HG03460 (cell line): ENCODE results near the gene TTC28.
"Not testable (repeated sequence)": the region's sequence is repeated elsewhere in the genome, so short reads cannot be mapped to it uniquely, and the experiment has no call there.

Experiments
- ATAC-seq: cut with Tn5 transposase; IDR thresholded peaks from one replicate; pipeline ENCODE4 v1.9.1; 2021; ENCODE audit not compliant: unreplicated experiment

Gene TTC28

GRCh38 chr22:28679611-28680287 is at the start of gene TTC28:
Gene TTC28, minus strand, starts transcription at chr22:28679840. Its CDS starts 117 bp downstream, at chr22:28679723.
- not testable (repeated sequence) for ATAC-seq

DNA sequence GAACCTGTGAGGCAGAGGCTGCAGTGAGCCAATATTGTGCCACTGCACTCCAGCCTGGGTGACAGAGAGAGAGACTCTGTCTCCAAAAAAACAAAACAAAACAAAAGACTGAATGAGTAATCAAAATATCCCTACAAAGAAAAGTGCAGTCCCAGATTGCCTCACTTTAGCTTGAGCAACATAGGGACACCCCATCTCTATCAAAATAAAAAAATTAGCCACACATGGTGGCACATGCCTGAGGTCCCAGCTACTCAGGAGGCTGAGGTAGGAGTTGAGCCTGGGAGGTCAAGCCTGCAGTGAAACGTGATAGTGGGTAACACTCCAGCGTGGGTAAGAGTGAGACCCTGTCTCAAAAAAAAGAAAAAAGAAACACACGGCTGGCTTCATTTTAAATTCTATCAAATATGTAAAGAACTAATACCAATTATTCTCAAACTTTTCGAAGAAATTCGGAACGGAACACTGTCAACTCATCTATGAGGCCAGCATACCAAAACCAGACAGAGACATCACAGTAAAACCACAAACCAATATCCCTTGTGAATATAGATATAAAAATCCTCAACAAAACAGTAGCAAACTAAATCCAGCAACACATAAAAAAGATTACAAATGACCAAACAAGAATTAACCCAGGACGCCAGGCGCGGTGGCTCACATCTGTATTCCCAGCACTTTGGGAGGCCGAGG is 49.1 kb upstream of the TTC28 start:
- ATAC-seq = no peak

DNA sequence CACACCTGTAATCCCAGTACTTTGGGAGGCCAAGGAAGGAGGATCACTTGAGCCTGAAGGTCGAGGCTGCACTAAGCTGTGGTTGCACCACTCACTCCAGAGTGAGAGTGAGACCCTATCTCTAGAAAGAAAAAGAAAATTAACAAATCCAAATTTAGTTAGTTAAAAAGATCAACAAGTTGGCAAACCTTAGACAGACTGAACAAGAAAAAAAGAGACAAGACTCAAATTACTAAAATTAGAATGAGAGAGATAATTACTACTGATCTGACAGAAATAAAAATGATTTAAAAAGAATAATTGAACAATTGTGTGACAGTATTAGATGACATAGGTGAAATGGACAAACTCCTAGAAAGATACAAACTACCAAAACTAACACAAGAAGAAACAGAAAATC is 48.4 kb upstream of the TTC28 start:
- ATAC-seq = no peak

- ATAC-seq = no peak
These were observed 38.4 kb upstream of the TTC28 start for GRCh38 chr22:28718044-28718443.

- ATAC-seq = no peak
These were observed 37.0 kb upstream of the TTC28 start for GRCh38 chr22:28716686-28717085.

GRCh38 chr22:28715611-28716010 is 36.0 kb upstream of the TTC28 start:
- ATAC-seq = no peak

GRCh38 chr22:28714043-28714628 is 34.5 kb upstream of the TTC28 start:
- no peak for ATAC-seq

DNA sequence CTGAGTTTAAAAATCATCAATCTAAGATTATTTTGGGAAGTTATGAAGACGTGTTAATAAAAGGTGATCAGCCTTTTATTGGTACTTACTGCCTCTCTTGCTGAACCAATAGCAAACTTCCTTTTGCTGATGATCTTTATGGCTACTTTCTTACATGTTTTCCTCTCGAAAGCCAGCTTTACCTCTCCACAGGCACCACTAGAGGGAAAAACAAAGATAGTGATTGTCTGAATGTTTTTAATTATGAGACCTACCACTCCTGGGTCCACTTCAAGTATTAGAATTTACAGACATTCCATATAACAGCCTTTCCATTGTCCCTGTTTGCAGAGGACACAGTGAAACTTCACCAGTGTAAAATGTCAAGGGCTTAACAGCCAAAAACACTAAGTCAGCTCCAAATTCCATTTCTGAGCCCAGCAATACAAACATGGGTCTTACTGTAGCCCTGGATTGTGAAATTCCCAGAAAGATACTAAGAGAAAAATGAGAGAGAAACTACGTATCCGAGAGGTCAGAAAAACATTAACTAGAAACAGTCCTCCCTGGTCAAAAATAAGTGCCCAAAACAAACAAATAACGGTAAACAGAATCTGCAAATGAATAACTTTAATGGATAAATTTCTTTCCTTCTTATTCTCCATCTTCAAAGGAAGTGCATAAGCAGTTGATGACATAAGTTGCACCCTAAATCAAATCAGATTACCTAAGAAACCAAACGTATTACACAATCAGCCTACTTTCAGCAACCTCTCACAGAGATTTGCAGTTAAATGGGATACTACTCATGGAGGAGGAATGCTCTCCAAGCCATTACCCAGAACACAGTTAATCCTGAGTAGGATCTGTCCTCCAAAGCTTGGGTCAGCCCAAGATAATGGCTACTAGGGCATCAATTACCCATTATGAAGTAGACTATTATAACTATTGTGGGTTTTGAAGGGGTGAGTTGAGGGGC is 32.5 kb upstream of the TTC28 start:
- no peak for ATAC-seq

- no peak for ATAC-seq
These were observed 31.7 kb upstream of the TTC28 start for GRCh38 chr22:28711341-28711740.

DNA sequence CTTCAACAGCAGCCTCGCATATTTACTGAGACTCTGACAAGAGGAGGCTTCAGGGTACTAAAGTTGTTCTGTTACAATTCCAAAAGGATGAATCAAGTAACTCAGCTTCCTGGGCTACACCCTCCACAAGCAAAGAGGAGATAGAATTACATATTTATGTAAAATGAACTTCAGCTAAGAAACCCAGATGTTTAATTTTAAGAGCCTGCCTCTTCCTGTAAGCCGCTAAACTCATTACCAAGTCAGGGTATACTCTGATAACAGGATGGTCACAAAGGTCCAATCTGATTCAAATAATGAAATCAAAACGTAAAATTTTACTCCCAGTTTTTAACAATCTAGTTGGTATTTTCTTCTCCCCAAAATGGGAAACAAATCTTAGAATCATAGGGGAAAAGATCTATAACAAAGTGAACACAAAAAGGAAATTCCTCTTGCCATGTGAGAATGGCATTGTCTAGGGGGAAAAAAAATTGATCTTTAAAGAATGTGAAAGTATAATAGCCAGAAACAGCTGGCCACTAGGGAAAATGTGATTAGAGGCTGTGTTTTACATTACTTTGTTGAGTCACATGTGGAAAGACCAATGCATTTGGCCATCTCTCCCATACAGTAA is 31.0 kb upstream of the TTC28 start:
- ATAC-seq = no peak

GRCh38 chr22:28710107-28710506 is 30.5 kb upstream of the TTC28 start:
- ATAC-seq = no peak

GRCh38 chr22:28706845-28707244 is 27.2 kb upstream of the TTC28 start:
- ATAC-seq = no peak

- ATAC-seq = no peak
These were observed 23.8 kb upstream of the TTC28 start for GRCh38 chr22:28703436-28703835.

DNA sequence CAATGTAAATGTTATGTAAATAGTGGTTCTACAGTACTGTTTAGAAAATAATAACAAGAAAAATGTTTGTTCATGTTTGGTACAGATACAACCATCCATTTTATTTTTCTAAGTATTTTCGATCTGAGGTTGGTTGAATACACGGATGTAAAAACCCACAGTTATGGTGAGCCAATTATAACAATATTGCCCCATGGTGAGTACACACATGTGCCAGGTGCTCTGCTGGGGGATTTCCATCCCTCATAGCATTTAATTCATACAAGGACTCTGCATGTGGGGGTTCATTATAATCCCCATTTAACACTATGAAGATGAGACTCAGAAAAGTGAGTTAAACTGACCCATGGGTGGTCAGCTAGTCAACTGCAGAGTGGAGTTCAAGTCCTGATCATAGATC is 23.3 kb upstream of the TTC28 start:
- ATAC-seq = no peak

DNA sequence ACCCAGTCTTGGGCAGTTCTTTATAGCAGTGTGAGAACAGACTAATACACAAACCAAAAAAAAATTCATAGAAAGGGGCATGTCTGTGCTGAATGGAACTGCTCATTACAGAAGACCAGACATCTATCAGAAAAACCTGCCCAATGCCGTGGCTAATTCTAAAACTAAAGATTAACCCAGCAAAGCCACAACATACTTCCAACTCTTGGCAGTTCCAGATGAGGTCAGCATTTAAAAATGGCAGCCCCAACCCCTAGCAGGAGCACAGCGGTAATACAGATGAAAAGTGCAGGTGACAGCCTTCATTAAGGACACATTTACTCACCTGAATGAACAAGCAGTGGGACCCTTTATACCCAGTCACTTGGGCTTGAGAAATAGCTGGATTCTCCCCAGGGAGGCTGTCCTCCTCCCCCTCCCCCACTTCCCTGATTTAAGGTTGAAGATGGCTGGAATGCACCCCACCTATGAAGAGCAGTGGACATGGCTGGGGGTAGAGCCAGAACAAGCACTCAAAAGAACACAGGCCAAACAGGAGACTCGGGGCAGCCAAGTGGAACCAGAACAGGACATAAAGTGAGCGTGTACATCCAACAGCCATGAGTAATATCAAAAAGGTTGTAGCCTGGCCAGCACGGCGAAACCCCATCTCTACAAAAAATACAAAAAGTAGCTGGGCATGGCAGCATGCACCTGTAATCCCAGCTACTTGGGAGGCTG is 13.6 kb upstream of the TTC28 start:
- not testable (repeated sequence) for ATAC-seq

DNA sequence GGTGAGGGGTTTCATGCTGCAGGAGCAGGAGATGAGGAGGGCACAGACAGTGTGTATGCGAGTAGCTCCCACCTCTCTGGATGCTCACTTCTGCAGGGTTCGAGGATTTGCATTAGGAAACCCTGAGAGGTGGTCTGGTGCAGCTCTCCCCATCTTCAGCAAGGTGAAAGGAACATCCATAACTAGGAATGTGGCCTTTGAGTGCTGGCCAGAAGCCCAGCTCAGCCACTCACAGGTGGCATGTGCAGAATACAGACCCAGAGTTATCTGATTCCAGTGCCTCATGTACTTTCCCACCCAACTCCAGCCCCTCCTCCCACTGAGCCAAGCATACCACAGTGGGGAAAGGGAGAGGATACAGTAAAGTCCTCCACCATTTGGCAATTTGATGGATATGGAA is 10.2 kb upstream of the TTC28 start:
- ATAC-seq = not testable (repeated sequence)

GRCh38 chr22:28682966-28683365 is 3.3 kb upstream of the TTC28 start:
- ATAC-seq = not testable (repeated sequence)

GRCh38 chr22:28680813-28681490 is 1.3 kb upstream of the TTC28 start:
- ATAC-seq = not testable (repeated sequence)

DNA sequence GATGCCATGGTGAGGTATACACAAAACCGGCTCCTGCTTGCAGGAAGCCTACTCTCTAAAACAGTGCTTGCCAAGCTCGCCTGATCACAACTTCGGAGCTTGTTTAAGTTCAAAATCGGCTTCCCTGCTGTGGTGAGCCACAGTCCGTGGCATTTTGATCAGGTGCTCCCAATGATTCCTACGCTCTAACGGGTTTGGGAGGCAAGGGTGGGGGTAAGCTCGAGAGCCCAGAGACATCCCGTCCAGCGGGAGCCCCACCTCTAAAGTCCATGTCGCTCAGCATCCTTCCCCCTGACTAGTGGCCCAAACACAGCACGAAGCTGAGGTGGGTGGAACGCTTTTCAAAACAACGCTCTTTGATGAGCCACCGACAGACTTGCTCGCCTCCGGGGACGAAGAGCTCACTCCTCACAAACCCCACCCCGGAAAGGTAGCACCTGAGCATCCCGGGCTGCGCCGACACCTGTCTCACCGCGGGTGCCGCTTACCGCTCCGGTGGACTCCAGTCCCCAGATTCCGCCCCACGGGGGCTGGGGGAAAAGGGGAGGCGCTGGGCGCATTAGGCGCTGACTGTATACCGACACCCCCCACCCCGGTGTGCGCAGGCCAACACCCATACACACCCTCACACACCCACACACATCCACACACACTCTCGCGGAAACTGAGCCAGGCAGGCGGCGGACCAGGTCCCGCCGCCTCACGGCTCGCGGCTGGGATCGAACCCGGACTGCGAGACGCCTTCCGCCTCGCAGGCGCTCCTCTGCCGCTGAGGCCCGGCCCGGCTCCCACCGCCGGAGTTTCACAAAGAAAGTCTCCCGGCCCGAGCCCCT is 646 bp downstream of the TTC28 start:
- not testable (repeated sequence) for ATAC-seq
